Spinal cord (tissue), 10 donors: ENCODE data around the gene FAM181A. TPM values are rescaled to one million over a fixed set of nuclear protein-coding genes. Genes with fewer than 3 reads are reported as not detected.

Source experiments
- DNase-seq, 6 donors: peaks; one replicate each; pipeline versions ENCODE4 v3.0.0 to v3.0.0-alpha.2; 2013 to 2015; ENCODE audit warnings: low spot score in 6 of 6, low read depth in 4 of 6
- H3K27ac ChIP-seq: one replicate; pipeline ENCODE4 v1.5.1; 2013; ENCODE audit warnings: low read depth, low read length, control low read depth
- H3K27me3 ChIP-seq: one replicate; pipeline ENCODE4 v1.6.1; 2013; ENCODE audit warnings: low read length; ENCODE audit not compliant: control insufficient read depth, insufficient read depth
- H3K36me3 ChIP-seq: one replicate; pipeline ENCODE4 v1.6.1; 2013; ENCODE audit warnings: low read length; ENCODE audit not compliant: control insufficient read depth, insufficient read depth
- H3K4me1 ChIP-seq: one replicate; pipeline ENCODE4 v1.6.1; 2013; ENCODE audit warnings: low read length; ENCODE audit not compliant: control insufficient read depth, insufficient read depth
- H3K4me3 ChIP-seq: one replicate; pipeline ENCODE4 v1.5.1; 2013; ENCODE audit warnings: low read depth, low read length, control low read depth
- H3K9me3 ChIP-seq: one replicate; pipeline ENCODE4 v1.6.1; 2013; ENCODE audit warnings: low read length; ENCODE audit not compliant: control insufficient read depth, insufficient read depth
- WGBS: methylation state at CpG from one replicate; pipeline ENCODE4 v1.1.5; 2013; ENCODE audit warnings: missing lambda C conversion rate; ENCODE audit not compliant: insufficient coverage; 5-methylcytosine and 5-hydroxymethylcytosine counted together
- polyA plus RNA-seq, 2 donors: library from polyadenylated mRNA; unstranded; fragments of 120-200 nt; gene quantifications; one replicate each; pipeline ENCODE4 v1.2.1, GENCODE V29; 2013; ENCODE audit not compliant: insufficient read length in 2 of 2
- total RNA-seq, 2 donors: library from RNA; depleted of rRNA in 1 of 2; stranded (reverse); fragments of 120-200 nt in 1 of 2; fragments of >200 nt in 1 of 2; gene quantifications; one replicate each; pipeline versions ENCODE4 v1.2.3 to v1.2.4, GENCODE V29; 2013 to 2014
- donor health status: healthy.

FAM181A gene
- total and polyA plus RNA-seq, 4 donors, result 3.3 to 16.0 (median 7.6) TPM

- H3K9me3 ChIP-seq, result no peaks in the 10 kb centered on the region
- H3K27me3 ChIP-seq, result no peaks in the 10 kb centered on the region
- DNase-seq, result no peak
- H3K36me3 ChIP-seq, result no peaks in the 10 kb centered on the region
- no peak overlapping the region for H3K27ac ChIP-seq
- peaks cover 5% of the 10 kb centered on the region for H3K4me1 ChIP-seq
- H3K4me3 ChIP-seq, result no peak overlapping the region
- 83% methylated on average over 12 of the region's 13 CpGs for WGBS
These were observed 24.4 kb upstream of the FAM181A start for GRCh38 chr14:93902619-93903307.

GRCh38 chr14:93903342-93904184, 23.6 kb upstream of the FAM181A start:
- 61% methylated on average over 14 of the region's 15 CpGs for WGBS
- H3K4me1 ChIP-seq, result peaks cover 5% of the 10 kb centered on the region
- no peaks in the 10 kb centered on the region for H3K27me3 ChIP-seq
- DNase-seq, result no peak
- H3K27ac ChIP-seq, result no peak overlapping the region
- H3K36me3 ChIP-seq, result no peaks in the 10 kb centered on the region
- no peak overlapping the region for H3K4me3 ChIP-seq
- H3K9me3 ChIP-seq, result no peaks in the 10 kb centered on the region

GRCh38 chr14:93905623-93906022, 21.5 kb upstream of the FAM181A start:
- H3K9me3 ChIP-seq, result no peaks in the 10 kb centered on the region
- no peak overlapping the region for H3K27ac ChIP-seq
- no peak for DNase-seq
- no peaks in the 10 kb centered on the region for H3K27me3 ChIP-seq
- peaks cover 16% of the 10 kb centered on the region for H3K4me1 ChIP-seq
- H3K36me3 ChIP-seq, result no peaks in the 10 kb centered on the region
- WGBS, result 83% methylated on average over 3 of the region's 4 CpGs
- H3K4me3 ChIP-seq, result no peak overlapping the region

GRCh38 chr14:93906341-93907329, 20.5 kb upstream of the FAM181A start:
- no peak overlapping the region for H3K27ac ChIP-seq
- no peak overlapping the region for H3K4me3 ChIP-seq
- 49% methylated on average over 9 of the region's 15 CpGs for WGBS
- no peaks in the 10 kb centered on the region for H3K9me3 ChIP-seq
- no peaks in the 10 kb centered on the region for H3K36me3 ChIP-seq
- no peaks in the 10 kb centered on the region for H3K27me3 ChIP-seq
- DNase-seq, result peak in 2 of 6 donors; percentile 49 to 80
- peaks cover 16% of the 10 kb centered on the region for H3K4me1 ChIP-seq

- peaks cover 18% of the 10 kb centered on the region for H3K4me1 ChIP-seq
- H3K36me3 ChIP-seq, result no peaks in the 10 kb centered on the region
- no peak overlapping the region for H3K4me3 ChIP-seq
- peak in 1 of 6 donors; percentile 77 for DNase-seq
- H3K27ac ChIP-seq, result no peak overlapping the region
- no peaks in the 10 kb centered on the region for H3K27me3 ChIP-seq
- WGBS, result 59% methylated on average over 4 of the region's 5 CpGs
- no peaks in the 10 kb centered on the region for H3K9me3 ChIP-seq
These were observed 17.6 kb upstream of the FAM181A start for GRCh38 chr14:93909429-93910128.

GRCh38 chr14:93911975-93912615, 15.0 kb upstream of the FAM181A start:
- DNase-seq, result no peak
- Histone ChIP-seq H3K27ac (no peak overlapping the region), H3K4me1 (peaks cover 25% of the 10 kb centered on the region), H3K27me3 (no peaks in the 10 kb centered on the region), H3K36me3 (no peaks in the 10 kb centered on the region), H3K4me3 (no peak overlapping the region), H3K9me3 (no peaks in the 10 kb centered on the region)
- WGBS, result 89% methylated on average over 2 of the region's 5 CpGs

GRCh38 chr14:93912782-93913181, 14.4 kb upstream of the FAM181A start:
- Histone ChIP-seq H3K27ac (no peak overlapping the region), H3K27me3 (no peaks in the 10 kb centered on the region), H3K9me3 (no peaks in the 10 kb centered on the region), H3K4me1 (peaks cover 25% of the 10 kb centered on the region), H3K36me3 (no peaks in the 10 kb centered on the region), H3K4me3 (no peak overlapping the region)
- no peak for DNase-seq
- WGBS, result 88% methylated on average over 2 of the region's 4 CpGs

GRCh38 chr14:93914278-93914677, 12.9 kb upstream of the FAM181A start:
- DNase-seq, result no peak
- Histone ChIP-seq H3K4me3 (no peak overlapping the region), H3K27ac (no peak overlapping the region), H3K36me3 (no peaks in the 10 kb centered on the region), H3K27me3 (no peaks in the 10 kb centered on the region), H3K4me1 (peaks cover 25% of the 10 kb centered on the region), H3K9me3 (no peaks in the 10 kb centered on the region)
- 91% methylated on average over 3 of the region's 4 CpGs for WGBS
